ENCODE results near the gene CAPZB.

CAPZB gene

DNA sequence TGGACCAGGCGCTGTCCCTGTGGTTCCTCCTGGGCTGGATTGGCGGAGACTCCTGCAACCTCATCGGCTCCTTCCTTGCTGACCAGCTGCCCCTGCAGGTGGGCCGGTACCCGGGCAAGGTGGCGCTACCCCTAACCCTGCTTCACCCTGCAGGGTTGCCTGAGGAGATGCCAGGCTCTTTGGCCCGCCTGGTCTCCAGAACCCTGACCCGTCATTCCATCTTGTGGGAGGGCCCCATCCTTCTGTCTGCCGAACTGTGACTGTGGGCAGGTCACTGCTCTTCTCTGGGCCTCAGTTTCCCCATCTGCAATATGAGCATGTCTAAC, 160.7 kb downstream of the CAPZB start:
- no peak for DNase-seq

- DNase-seq = no peak
Measured at GRCh38 chr1:19323987-19324664, 161.2 kb downstream of the CAPZB start.

DNA sequence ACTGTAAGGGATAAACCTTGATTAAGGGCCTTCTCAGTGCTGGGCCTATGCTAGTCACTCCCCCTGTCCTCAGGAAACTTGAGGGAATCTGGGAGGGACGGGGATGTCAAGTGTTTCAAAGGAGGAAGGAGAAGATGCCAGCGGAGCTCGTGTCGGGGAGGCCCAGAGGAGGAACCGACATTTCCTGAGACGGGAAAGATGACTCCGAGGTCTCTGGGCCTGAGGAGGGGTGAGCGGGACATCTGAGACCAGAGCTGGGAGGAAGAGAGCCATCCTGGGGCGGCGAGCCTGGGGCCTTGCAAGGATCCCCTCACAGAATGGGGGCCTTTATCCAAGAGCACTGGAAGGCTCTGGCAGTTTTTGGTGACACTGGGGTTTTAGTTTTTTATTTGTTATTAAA, 162.9 kb downstream of the CAPZB start:
- DNase-seq = no peak

GRCh38 chr1:19321071-19321470, 164.3 kb downstream of the CAPZB start:
- no peak for DNase-seq

DNA sequence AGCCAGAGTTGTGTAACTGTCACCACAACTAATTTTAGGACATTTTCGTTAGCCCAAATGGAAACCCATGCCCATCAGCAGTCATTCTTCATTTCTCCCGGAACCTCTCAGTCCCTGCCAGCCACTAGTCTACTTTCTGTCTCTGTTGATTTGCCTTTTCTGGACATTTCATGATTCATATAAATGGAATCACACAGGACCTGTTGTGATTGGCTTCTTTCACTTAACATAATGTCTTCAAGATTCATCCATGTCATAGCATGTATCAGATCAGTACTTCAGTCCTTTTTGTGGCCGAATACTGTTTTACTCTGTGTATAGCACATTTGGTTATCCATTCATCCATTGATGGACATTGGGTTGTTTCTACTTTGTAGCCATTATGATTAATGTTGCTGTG, 166.1 kb downstream of the CAPZB start:
- no peak for DNase-seq

GRCh38 chr1:19317126-19317910, 168.0 kb downstream of the CAPZB start:
- DNase-seq = no peak

GRCh38 chr1:19315378-19316198, 169.8 kb downstream of the CAPZB start:
- DNase-seq = peak; percentile 34

GRCh38 chr1:19313961-19314882, 171.1 kb downstream of the CAPZB start:
- DNase-seq = no peak

- no peak for DNase-seq
Measured at GRCh38 chr1:19313636-19313959, 171.7 kb downstream of the CAPZB start.

- DNase-seq = no peak
Measured at GRCh38 chr1:19312782-19313635, 172.3 kb downstream of the CAPZB start.

GRCh38 chr1:19311931-19312781, 173.2 kb downstream of the CAPZB start, which contains the start of the genes AKR7A2 and SLC66A1:
Gene AKR7A2, minus strand, starts transcription at chr1:19312144. Its CDS starts 20 bp downstream, at chr1:19312124.
Gene SLC66A1, plus strand, starts transcription at chr1:19312326. Its CDS starts 5,352 bp downstream, at chr1:19317678.
- peak; percentile 97 for DNase-seq

DNA sequence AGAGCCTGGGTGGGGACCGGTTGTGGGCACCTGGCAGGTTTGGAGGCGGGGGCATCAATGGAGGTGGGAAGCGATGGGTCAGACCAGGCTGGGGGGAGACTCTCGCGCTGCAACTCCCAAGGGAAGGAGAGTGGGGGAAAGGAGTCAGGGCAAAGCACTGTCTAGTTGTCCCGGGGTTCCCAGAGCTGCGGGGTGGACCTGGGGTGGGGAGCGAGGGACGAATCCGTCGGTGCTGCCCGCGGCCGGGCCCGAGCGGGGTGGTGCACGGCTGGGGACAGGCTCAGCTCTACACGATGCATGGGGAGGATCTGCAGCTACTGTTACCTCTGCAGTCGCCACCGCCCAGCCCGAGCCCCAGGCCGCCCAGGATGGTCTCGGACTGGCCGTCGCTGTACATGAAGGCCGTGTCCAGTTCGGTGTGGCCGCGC, 173.8 kb downstream of the CAPZB start:
- no peak for DNase-seq

GRCh38 chr1:19310720-19311502, 174.4 kb downstream of the CAPZB start:
- DNase-seq = peak; percentile 14

GRCh38 chr1:19310061-19310460, 175.3 kb downstream of the CAPZB start:
- DNase-seq = no peak

- DNase-seq = no peak
Measured at GRCh38 chr1:19309123-19309813, 176.1 kb downstream of the CAPZB start.

- DNase-seq = no peak
Measured at GRCh38 chr1:19308509-19308907, 176.8 kb downstream of the CAPZB start.

DNA sequence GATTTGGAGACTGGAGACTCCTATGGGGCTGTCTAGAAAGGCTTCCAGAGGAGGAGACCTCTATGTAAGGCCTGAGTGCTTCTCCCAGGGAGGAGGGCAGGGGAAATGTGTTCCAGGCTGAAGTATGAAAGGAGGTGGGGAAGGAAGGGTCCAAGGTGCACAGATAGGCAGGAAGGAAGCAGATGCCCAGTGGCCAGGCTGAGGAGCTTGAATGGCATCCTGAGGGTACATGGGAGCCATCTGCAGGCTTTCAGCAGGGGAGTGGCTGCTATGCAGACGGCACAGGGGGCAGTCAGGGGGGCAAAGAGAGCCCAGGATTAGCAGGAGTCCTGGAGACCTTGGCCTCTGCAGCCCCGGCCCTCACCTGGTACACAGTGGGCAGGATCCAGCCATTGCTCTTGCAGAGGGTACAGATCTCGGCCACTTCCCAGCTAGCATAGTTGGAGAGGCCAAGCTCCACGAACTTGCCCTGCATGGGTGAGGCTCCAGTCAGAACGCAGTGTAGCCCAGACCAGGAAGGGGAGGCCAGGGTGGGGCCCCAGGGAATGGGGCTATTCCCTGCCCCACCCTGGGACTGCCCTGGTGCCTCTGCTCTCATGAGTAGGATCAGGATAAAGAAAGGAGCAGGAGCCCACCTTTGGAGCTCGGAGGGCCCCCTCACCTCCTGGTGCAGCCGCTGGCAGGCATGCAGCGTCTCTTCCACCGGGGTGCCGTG, 177.4 kb downstream of the CAPZB start:
- DNase-seq = no peak

- DNase-seq = no peak
Measured at GRCh38 chr1:19306941-19307340, 178.4 kb downstream of the CAPZB start.
